Measurements from ENCODE around the gene SPDYC.
A peak's percentile ranks its signal among the peaks of the same experiment; 100 is the strongest.

Gene SPDYC, protein sequence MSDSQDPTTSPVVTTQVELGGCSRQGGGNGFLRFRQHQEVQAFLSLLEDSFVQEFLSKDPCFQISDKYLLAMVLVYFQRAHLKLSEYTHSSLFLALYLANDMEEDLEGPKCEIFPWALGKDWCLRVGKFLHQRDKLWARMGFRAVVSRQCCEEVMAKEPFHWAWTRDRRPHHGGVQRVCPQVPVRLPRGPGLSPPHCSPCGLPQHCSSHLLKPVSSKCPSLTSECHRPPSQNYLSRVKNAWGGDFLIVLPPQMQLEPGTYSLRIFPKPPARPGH

DNA sequence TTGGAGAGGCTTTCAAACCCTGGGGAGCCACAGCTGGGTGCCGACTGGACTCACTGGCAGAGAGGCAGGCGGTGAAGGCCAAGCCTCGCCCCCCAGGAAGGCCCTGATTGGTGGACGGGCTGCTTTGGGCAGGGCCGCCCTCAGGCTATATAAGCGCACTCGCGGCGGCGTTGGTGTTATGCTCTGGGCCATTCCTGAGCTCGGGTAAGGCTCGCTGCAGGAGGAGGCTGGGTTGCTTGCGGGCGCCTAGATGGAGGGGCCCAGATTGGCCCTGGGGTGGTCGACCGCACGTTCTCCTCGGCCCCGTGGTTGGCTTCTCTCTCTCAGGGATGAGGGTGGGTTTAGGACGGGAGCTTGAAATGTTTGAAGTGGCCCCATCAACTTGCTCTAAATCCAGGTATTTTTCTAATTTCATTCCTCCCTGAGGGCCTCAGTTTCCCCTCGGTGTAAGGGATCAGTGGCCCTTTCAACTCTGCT is at the start of gene SPDYC:
Gene SPDYC, plus strand, starts transcription at position 176 of the 477 bp plus-strand sequence. CDS start 1,125 bp downstream, outside the sequence.
- no peak for DNase-seq

DNA sequence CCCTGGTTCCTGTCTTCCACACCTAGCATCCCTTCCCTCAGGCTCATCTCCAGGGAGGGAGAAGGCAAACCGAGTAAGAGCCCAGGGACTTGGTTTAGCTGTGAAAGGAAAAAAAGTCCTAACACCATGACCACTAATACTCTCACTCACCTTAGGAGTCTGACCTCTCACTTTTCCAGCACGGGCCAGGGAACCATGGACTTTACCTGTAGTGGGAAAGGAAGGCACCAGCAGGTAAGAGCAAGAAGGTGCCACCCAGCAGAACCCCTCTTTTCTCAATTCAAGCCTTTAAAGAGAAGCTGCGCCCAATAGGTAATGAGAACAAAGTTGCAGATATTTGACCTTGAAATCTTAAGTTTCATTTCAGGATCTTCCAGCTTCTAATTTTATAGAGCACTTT is 49.2 kb upstream of the SPDYC start:
- no peak for DNase-seq

DNA sequence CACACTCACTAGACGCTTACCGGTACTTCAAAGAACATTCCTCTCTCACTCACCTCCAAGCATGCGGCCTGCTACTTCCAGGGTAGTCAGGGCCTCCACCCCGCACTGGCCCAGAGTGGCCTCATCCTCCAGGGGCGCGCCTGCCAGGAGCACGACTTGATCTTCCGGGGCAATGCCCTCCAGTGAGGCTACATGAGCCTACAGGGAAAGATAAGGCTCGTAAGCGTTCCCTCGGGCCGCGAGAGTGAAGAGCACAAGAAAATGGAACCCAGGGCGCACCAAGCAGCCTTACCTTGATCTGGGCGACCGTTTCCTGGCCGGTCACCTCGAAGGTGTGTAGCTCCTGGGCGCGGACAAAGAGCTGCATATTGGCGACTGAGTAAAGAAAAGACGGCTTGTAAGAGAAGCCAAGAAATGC is 48.6 kb upstream of the SPDYC start:
- no peak for DNase-seq

DNA sequence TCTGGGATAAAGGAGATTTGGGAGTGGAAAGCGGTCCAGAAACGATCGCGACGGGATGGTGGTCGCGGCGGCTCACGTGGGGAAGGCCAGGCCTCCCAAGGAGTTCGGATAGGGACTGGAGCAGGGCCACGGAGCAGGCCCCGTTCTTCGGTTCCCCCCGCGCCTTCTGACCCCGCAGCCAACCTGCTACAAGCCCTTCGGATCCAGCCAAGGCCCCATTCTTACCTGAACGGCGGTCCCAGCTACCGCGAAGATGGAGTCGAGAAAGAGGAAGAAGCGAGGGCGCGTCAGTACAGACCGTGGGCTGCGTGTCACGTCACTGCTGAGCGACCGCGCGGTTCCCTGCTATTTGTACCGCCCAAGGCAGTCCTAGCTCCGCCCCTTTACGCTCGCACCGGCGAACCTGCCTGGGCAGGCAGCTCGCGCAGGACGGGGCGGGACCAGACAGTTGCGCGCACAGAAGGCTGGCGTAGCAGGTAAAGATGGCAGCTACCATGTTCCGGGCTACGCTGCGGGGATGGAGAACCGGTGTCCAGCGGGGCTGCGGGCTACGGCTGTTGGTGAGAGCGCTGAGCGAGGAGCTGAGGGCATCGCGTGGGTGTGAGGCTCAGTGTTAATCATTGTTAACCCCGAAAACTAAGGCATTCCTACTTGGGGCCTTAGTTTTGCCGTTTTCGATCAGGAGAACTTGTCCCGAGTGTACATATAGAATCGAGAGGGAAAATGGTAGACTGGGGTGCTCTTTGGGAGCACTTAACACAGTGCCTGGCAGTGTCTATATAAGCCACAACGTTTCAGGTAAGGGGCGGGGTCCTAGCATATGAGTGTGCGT is 48.0 kb upstream of the SPDYC start, which contains the start of the genes FAU and MRPL49:
Gene FAU, minus strand, starts transcription at position 270 of the 832 bp plus-strand sequence. CDS start 321 bp downstream, outside the sequence.
Gene MRPL49, plus strand, starts transcription at position 457 of the 832 bp plus-strand sequence. Its CDS starts 26 bp downstream, at position 483.
- DNase-seq: peak; percentile 99

DNA sequence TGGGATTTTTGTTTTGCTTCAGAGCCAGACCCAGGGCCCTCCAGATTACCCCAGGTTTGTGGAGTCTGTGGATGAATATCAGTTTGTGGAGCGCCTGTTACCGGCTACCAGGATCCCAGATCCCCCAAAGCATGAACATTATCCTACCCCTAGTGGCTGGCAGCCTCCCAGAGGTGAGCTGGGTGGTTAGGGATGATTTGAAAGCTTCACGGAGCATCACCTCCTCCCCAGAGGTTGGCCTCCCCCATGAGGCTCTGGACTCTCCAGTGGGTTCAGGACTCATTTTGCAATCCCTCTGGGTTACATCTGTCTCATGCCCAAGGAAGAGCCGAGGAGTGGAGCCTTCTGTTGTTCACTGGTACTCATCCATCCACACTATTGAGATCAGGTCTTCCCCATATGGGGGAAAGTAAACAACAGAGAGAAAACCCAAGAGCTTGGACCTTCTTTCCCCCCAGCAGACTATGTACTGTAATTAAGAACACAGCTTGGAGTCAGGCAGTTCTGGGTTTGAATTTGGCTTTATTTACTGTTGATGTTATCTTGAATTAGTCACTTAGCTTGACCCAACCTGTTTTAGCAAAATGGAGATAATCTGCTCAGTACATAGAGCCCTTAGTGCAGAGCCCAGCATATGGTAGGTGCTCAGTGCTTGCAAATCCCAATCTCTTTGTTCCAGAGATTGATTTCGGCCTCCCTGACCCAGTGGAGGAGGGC is 45.4 kb upstream of the SPDYC start:
- no peak for DNase-seq

DNA sequence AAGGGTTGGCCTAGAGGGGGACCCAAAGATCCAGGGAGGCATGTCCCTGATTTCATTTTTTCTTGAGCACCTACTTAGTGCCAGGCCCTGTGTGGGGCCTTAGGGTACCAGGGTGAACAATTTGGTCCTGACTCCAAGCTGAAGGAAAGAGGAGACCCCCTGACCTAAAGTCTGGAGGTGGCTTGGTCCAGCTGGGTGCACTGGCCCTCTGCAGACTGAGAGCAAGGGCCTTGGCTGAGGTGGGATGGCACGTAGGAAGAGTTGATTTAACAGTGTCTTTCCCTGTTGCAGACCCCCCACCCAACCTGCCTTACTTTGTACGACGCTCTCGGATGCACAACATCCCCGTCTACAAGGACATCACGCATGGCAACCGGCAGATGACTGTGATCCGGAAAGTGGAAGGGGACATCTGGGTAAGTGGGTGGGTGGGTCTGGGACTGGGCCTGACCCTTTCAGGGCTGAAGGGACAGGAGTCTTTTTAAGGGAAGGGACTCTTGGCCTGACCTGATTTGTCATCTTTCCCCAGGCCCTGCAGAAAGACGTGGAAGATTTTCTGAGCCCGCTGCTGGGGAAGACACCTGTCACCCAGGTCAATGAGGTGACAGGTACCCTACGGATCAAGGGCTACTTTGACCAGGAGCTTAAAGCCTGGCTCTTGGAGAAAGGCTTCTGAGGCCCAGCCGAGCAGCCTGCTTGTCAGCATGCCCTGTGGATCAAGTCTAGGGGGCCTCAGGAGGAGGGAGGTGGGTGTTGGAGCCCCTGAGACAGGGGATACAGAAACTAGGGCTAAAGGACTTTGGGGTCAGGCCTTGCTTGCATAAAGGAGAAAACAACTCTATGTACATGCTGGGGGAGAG is 44.6 kb upstream of the SPDYC start:
- DNase-seq: no peak

DNA sequence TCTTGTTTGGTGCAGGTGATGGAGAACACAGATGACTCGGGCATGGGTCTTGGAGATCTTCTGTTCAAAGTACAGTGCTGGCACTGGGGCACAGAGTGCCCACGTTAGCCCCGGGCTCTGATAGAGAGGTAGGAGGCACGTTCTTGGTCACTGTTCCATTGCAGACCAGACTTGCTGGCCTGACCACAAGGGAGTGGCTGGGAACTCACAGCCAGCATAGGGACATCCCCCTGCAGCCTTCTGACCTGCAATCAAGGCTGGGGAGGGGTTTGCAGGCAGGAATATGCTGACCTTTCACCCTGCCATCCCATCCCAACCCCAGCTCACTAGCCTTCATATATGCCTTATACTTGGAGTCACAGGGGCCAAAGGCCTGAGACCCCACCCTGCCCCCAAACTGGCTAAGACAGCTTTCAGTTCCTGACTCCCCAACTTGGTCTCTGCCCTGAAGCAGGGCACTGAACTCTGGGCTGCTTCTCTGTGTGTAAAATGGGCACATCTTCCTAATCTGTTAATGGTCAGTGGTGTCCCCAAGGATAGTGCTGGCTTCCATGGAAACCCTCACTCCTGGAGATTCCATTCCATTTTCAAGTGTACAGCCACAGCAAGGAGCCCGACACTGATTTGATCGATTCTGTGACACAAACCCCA is 43.3 kb upstream of the SPDYC start:
- DNase-seq: no peak

DNA sequence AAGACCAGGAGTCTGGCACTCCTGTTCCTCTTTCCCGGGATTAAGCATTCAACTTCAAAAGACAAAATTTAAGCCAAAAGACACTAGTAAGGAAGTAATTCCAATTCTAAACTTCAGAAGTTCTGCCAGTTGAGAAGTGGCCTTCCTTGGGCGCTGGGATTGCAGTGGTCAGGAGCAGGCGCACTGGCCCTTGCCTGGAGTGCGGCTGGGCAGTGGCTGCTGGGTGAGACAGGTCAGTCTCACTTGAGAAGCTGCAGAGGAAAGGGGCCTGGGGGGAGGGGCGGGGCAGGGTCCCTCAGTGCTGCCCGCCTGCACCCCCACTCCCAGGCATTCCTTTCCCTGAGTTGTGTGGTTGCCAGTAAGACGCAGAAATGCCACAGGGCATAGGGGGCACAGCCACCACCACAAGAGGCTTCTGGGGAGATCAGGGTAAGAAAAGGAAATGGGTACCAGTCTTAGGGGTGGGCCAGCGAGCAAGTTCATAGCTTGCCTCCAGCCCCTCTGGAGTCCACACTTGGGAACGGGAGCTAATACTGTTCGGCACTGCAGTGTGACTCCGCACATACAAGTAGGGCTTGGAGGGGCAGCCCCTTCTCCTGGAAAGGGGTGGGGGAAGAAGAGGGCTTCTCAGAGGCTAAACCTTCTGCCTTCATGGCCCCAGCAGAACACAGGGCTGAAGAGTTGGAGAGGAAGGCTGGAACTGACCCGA is 42.4 kb upstream of the SPDYC start:
- DNase-seq: no peak

DNA sequence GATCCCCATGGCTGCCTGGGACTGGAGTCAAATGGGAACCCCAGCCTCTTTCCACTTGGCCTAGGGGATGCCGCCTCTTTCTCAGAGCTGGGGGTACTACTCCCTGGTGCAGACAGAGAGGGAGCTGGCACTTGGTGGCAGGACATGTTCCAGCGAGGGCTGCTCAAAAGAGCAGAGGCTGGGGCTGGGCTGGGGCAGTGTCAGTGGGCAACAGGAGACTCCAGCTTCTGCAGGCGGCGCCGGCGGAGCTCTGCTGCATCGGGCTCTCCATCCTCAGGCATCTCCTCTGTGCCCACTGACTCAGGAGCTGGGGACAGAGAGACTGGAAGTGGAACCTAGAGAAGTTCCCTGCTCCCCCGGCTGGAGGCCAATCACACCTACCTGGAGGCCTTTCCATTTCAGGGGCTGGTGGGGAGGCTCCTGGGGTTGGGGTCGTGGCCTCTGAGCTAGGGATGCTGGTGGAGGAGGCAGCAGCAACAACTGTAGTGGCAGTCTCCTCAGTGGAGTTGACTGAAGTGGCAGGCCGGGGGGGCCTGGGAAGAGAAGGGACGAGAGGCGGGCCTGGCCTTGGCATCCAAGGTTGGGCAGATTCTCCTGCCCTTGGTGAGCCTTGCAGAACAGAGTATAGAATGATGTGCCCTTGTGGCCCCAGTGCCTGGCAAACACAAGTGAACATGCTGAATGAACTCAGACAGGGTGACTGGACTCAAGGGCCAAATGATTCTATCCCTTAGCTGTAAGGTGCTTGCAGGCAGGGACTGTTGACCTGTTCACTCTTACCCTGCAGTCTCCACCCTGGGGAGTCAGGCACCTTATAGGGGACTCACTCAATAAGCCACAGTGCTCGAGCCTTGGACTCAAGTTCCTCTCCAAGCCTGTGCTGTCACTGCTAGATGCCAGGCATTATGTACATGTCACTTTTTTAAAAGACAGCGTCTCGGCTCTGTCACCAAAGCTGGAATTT is 41.6 kb upstream of the SPDYC start:
- no peak for DNase-seq

DNA sequence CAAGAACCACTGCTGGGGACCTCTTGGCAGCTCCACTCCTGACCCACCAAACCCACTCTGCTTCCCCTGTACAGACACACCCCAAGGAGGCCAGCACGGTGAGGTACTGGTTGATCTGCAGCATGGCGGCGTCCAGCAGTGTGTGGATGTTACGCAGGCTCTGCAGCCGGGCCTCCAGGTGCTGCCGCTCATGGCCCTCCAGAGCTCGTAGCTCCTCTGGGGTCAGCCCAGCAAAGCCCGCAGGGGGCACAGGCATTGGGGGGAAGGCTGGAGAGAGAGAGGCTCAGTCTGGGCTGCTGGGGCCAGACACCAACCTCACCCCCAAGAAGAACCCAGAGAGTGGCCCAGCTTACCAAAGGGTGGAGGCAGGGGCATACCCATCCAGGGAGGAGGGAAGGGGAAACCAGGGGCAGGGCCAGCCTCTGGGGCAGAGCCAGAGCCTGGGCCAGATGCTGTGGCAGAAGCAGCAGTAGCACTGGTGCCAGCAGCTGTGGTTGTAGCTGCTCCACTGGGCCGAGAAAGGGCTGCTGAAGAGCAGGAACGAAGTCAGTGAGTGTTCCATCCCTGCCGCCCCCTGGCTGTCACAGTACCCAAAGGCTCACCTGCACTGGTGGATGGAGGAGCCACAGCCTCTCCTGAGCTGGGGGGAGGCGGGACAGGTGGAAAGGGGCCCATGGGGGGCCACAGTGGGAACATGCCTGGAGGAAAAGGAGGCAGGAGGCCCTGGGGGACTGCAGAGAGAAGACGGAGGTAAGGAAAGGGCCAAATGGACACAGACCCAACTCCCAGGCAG is 40.2 kb upstream of the SPDYC start:
- no peak for DNase-seq

DNA sequence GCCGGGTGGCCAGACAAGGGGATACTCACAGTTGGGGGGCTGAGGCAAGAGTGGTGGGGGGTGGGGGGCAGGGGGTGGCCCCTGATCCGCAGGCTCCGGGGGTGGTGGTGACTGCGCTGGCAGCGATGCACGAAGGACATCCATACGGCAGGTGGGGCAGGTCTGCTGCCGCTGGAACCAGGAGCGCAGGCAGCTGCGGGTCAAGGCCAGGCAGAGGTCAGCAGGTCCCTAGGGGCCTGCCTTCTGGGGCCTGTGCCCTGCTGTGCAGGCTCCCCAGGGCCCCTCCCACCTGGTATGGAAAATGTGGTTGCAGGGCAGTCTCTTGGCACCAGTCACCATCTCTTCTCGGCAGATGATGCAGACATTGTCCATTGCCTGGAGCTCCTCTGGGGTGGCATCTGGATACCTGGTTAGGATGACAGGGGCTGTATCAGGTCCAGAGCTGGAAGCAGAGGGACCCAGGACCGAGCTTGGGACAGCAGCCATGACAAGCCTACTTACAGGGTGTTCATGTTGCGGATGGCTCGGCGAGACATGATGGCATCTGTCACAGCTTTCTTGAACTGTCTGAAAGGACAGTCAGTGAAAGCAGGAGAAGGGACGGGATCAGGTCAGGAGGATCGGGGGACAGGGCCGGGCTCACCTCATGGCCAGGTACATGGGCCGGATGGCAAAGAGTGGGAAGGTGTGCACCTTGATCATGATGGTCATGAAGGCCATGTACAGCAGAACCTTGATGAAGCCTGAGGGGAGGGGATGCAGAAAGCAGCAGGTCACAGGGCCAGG is 39.2 kb upstream of the SPDYC start:
- DNase-seq: no peak

DNA sequence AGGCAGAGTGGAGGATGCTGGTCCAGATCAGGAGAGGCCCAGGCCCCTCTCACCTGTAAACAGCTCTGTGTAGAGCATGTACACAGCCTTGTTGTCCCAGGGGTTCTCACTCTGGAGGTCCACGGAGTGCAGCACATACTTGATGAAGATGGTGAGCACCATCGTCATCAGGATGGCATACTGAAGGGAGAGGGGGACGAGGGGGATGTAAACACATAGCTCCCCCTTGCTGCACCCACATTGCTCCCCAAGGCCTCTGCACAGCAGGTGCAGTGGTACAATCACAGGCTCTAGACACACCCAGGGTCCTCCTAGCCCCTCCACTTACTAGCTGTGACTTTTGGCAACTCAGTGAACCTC is 38.6 kb upstream of the SPDYC start:
- no peak for DNase-seq

DNA sequence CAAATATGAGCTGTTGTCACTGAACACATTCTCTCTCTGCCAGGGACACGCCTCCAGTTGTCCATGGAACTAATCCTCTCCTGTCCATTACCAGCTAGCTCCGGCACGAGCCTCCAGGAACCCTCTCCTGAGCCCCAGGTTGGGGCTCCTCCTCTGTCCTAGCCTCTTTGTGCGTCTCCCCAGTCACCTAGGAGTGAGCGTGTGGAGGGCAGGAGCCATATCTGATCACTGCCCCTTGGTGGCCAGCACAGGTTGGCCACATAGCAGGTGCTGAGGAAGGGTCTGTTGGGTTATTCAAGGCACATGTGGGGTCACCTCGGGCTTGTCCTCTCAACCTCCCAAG is 38.2 kb upstream of the SPDYC start:
- DNase-seq: no peak

DNA sequence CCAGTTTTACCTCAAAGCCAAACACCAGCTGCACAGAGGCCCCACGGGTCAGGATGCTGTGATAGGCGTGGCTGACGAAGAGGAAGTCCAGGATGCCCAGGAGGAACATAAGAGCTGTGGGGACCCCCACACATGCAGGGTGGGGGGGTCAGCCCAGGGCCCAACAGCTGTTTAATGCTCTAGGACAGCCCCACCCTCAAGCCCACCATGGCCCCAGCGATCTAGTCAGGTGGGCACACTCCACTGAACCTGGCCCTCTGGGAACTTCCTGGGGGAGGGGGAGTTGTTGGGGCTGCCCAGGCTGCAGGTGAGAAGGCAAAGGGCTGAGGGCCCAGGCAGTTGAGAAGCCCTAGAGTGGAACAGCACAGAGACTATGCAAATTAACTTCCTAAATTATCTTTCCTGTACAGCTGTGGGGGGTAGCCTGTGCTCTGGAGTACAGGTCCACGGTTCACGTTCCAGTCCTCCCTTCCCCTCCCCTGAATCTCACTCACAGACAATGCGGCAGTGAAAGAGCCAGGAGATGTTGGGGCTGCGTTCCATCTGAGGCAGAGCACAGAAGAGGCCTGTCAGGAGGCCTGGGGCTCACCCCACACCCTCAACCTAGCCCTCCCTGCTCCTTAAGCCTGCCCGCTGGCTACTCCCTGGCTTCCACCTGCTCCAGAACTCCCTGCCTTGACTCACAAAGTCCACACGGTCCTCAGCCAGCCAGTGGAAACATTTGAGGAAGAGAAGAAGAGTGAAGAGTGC is 37.6 kb upstream of the SPDYC start:
- no peak for DNase-seq

DNA sequence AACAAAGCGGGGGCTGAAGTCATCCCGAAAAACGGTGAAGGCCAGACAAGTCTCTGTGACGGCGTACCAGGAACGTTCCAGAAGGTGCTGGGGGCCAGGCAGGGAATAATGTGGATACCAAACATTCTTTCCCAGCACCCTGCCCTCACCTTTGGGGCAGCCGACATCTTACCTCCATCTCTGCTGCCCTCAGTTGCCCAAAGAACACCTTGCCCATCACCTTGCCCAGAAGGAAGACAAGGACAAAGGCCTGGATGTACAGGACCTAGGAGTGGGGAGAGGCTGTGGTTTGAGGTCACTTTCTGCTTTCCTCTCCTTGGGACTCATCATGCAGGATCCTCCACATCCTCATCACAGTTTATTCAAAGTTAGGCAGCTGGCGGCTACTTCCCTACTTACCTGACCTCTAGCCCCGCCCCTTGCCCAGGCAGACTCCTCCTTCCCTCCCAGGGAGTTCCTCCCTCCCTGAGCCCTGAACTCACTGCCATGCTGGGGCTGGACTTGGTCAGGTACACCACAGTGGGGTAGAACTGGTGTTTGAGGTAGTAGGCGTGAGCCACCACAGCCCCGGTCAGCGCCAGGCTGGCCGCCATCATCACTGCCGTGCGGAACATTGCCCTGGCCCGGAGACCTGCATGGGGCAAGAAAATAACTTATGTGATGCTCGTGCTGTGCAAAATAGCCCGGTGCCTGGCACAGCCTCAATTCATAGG is 36.9 kb upstream of the SPDYC start:
- peak; percentile 21 for DNase-seq

DNA sequence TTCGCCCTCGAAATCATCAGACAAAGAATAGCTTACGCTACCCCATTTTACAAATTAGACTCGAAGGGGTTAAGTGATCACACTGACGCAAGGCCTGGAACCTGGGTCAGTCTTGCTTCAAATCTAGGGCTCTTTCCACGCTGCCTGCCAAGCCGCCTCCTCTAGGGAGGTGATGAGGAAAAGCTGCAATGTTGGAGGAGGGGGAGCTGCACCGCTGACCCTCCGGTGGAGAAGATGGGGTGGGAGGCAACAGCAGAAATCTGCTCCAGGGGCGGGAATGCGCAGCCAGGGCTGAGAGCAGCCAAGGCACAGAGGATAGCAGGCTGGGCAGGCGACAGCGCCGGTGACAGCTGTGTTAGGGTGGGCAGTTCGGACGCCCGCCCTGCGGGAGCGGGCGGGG is 36.3 kb upstream of the SPDYC start:
- no peak for DNase-seq

Measured in NCI-H1105 (cell line).